Lung (tissue), 12 donors: Measurements from ENCODE around the gene AGBL4. TPM values are rescaled to one million over a fixed set of nuclear protein-coding genes. Genes with fewer than 3 reads are reported as not detected.

Experiments
- ATAC-seq: fragments of 200-7000 bp; cut with Tn5 transposase; one replicate; pipeline ENCODE4 v1.9.1; 2020; ENCODE audit warnings: moderate number of reproducible peaks; ENCODE audit not compliant: insufficient read depth, low FRiP score
- DNase-seq, 3 donors: peaks; one replicate each; pipeline ENCODE4 v3.0.0-alpha.2; 2013 to 2017
- H3K27ac ChIP-seq, 2 donors: one replicate each; pipeline ENCODE4 v1.5.1; 2013; ENCODE audit warnings: mild to moderate bottlenecking in 2 of 2, moderate library complexity in 2 of 2, control low read depth in 1 of 2, inconsistent platforms in 1 of 2, low read depth in 1 of 2, low read length in 1 of 2
- H3K27me3 ChIP-seq, 3 donors: one replicate each; pipeline ENCODE4 v1.5.1; 2013; ENCODE audit warnings: low read length in 2 of 3; ENCODE audit not compliant: control insufficient read depth in 3 of 3, insufficient read depth in 3 of 3
- H3K36me3 ChIP-seq, 4 donors: one replicate each; pipeline ENCODE4 v1.5.1; 2013; ENCODE audit warnings: low read length in 4 of 4, mild to moderate bottlenecking in 1 of 4, moderate library complexity in 1 of 4; ENCODE audit not compliant: control insufficient read depth in 4 of 4, insufficient read depth in 4 of 4
- H3K4me1 ChIP-seq, 5 donors: one replicate each; pipeline ENCODE4 v1.5.1; 2013; ENCODE audit warnings: low read length in 5 of 5, mild to moderate bottlenecking in 2 of 5, moderate library complexity in 1 of 5; ENCODE audit not compliant: control insufficient read depth in 5 of 5, insufficient read depth in 5 of 5
- H3K4me3 ChIP-seq: one replicate; pipeline ENCODE4 v1.5.1; 2013; ENCODE audit warnings: mild to moderate bottlenecking, control low read depth, moderate library complexity
- H3K9ac ChIP-seq, 2 donors: one replicate each; pipeline ENCODE4 v1.5.1; 2013; ENCODE audit warnings: low read length in 2 of 2, control low read depth in 1 of 2; ENCODE audit not compliant: insufficient read depth in 1 of 2
- H3K9me3 ChIP-seq, 4 donors: one replicate each; pipeline ENCODE4 v1.5.1; 2013; ENCODE audit warnings: low read length in 3 of 4, mild to moderate bottlenecking in 1 of 4, moderate library complexity in 1 of 4; ENCODE audit not compliant: control insufficient read depth in 4 of 4, insufficient read depth in 3 of 4
- WGBS, 2 donors: extraction: QIAGEN DNeasy Blood & Tissue Kit; methylation state at CpG; one replicate each; pipeline ENCODE4 v1.1.7; 2013; 5-methylcytosine and 5-hydroxymethylcytosine counted together
- polyA plus RNA-seq, 2 donors: library from polyadenylated mRNA; stranded (reverse); fragments of 200-250 nt; gene quantifications; one replicate each; pipeline ENCODE4 v1.2.1, GENCODE V29; 2013
- total RNA-seq, 2 donors: library from RNA; depleted of rRNA in 1 of 2; stranded (reverse); fragments of >200 nt in 1 of 2; gene quantifications; one replicate each; pipeline ENCODE4 v1.2.1, GENCODE V29; 2014 to 2021
- TF ChIP-seq, protein P1 (sequence below): IDR thresholded peaks from 2 replicates; pipeline ENCODE4 v1.5.1; 2012; ENCODE audit warnings: mild to moderate bottlenecking; ENCODE audit errors: control extremely low read depth, extremely low read depth
- donor health status: control.
- donor health status: control.
- donor health status: Bipolar disorder and iron deficiency.
- donor health status: healthy.
- donor health status: DM: yes; HTN: yes; CAD: no.

Gene AGBL4
- total and polyA plus RNA-seq, 4 donors: 0.24 to 7.5 (median 2.6) TPM

DNA sequence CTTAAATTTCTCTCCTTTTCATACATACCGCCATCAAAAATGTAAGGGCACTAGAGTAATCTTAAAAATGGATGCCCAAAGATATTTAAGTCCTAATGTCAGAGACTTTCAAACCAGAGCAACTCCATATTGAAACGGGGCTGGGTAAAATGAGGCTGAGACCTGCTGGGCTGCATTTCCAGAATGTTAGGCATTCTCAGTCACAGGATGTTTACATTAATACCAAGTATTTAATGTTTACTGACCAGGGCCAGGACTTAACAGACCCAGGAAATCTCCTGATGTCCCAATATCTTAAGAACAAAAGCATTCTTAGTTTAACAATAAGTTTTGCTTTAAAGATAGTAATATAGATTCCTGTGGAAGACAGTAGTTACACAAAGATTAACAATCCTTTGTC lies 683.2 kb downstream of the AGBL4 start:
- ATAC-seq (no peak), DNase-seq (no peak)
- no peaks in the 10 kb centered on the region for H3K27me3 ChIP-seq
- H3K36me3 ChIP-seq: no peaks in the 10 kb centered on the region
- H3K9ac ChIP-seq: no peak overlapping the region
- WGBS, 2 donors: 69 to 84% methylated on average over 2 of the region's 2 CpGs
- peaks cover 0 to 1% (median 0%) of the 10 kb centered on the region in 4 donors for H3K9me3 ChIP-seq
- TF ChIP-seq, protein P1, sequence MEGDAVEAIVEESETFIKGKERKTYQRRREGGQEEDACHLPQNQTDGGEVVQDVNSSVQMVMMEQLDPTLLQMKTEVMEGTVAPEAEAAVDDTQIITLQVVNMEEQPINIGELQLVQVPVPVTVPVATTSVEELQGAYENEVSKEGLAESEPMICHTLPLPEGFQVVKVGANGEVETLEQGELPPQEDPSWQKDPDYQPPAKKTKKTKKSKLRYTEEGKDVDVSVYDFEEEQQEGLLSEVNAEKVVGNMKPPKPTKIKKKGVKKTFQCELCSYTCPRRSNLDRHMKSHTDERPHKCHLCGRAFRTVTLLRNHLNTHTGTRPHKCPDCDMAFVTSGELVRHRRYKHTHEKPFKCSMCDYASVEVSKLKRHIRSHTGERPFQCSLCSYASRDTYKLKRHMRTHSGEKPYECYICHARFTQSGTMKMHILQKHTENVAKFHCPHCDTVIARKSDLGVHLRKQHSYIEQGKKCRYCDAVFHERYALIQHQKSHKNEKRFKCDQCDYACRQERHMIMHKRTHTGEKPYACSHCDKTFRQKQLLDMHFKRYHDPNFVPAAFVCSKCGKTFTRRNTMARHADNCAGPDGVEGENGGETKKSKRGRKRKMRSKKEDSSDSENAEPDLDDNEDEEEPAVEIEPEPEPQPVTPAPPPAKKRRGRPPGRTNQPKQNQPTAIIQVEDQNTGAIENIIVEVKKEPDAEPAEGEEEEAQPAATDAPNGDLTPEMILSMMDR: no peak
- H3K27ac ChIP-seq: no peak overlapping the region
- no peak overlapping the region for H3K4me3 ChIP-seq
- no peaks in the 10 kb centered on the region for H3K4me1 ChIP-seq

DNA sequence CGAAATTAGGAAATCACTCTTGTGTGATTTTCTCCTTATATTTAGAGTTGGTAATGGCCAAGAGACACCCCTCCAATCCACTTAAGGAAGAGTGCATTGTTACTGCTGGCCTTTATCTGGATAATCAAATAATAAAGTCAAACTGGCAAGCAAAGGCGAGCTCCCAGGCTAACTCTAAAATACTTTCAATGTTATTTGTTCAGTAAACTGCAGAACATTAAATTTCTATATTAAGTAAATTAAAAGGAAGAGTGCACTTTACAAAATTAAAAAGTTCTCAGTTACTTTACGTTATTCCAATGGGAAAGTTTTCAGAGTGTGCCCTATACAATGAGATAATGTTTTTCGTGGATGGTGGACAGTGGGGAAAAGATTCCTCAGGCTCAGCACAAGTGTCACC lies 684.7 kb downstream of the AGBL4 start:
- Histone ChIP-seq H3K9ac (no peak overlapping the region), H3K4me3 (no peak overlapping the region), H3K9me3 (no peaks in the 10 kb centered on the region), H3K36me3 (no peaks in the 10 kb centered on the region), H3K27me3 (no peaks in the 10 kb centered on the region), H3K27ac (no peak overlapping the region), H3K4me1 (no peaks in the 10 kb centered on the region)
- ATAC-seq: no peak
- WGBS, 2 donors: 74 to 86% methylated on average over 4 of the region's 4 CpGs
- no peak for DNase-seq
- TF ChIP-seq, protein P1: no peak

DNA sequence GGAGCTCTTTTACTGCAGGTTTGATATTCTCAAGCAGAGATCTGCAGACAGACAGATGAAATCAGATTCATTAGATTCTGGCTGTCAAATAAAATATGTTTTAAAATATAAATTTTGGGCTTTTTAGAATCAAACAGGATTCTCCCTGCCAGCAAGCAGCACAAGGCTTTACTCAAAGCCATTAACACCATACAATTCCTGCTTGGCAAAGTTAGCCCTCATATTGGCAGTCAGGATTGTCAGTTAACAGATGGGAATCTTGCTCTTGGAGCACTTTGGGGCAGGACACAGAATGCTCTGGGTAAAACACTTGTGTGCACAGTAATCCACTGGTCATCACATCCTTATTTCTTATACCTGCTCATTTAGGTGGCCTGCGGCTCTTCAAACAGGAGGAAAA lies 686.5 kb downstream of the AGBL4 start:
- 96 to 100% methylated on average over 1 of the region's 1 CpG for WGBS, 2 donors
- Histone ChIP-seq H3K27me3 (no peaks in the 10 kb centered on the region), H3K36me3 (no peaks in the 10 kb centered on the region), H3K9me3 (no peaks in the 10 kb centered on the region), H3K27ac (no peak overlapping the region), H3K4me1 (no peaks in the 10 kb centered on the region), H3K9ac (no peak overlapping the region), H3K4me3 (no peak overlapping the region)
- no peak for ATAC-seq
- no peak for DNase-seq
- TF ChIP-seq, protein P1: no peak

DNA sequence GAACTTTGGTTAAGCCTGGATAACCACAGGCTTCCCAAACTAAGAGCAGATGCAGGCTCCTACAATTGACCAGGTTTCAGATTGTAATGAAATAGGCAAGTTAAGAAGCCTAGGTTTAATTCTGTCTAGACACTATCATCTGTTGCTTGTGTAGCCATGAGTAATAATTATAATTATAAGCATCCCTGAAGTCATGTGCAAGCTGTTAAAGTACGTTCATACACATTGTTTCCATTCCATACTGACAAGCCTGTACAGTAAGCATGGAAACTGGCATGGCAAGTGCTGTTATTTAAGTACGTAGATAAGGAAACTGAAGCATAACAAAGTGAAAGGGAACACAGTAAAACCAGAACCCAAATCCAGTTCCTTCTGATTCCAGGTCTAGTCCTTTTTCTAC lies 689.8 kb downstream of the AGBL4 start:
- DNase-seq (peak in 2 of 3 donors; percentile 6 to 26), ATAC-seq (no peak)
- Histone ChIP-seq H3K4me1 (no peaks in the 10 kb centered on the region), H3K27ac (no peak overlapping the region), H3K9me3 (no peaks in the 10 kb centered on the region), H3K4me3 (no peak overlapping the region), H3K36me3 (no peaks in the 10 kb centered on the region), H3K9ac (no peak overlapping the region), H3K27me3 (no peaks in the 10 kb centered on the region)
- TF ChIP-seq, protein P1: no peak
- WGBS, 2 donors: 47 to 66% methylated on average over 2 of the region's 2 CpGs
